Choroid plexus epithelial cell (primary cell): ENCODE results near the gene P2RY12.

Experiments used
- DNase-seq: peaks from one replicate; pipeline ENCODE4 v3.0.0-alpha.2; 2010; ENCODE audit warnings: low read depth
- H3K4me3 ChIP-seq: 2 replicates; pipeline ENCODE4 v1.5.1; 2011; ENCODE audit warnings: low read depth, mild to moderate bottlenecking, control low read depth, low read length, moderate library complexity
- CTCF ChIP-seq: conservative IDR thresholded peaks from 2 replicates; pipeline ENCODE4 v1.5.1; 2011; ENCODE audit warnings: low read depth, mild to moderate bottlenecking, control low read depth, inconsistent platforms, low read length, moderate library complexity

P2RY12 gene

DNA sequence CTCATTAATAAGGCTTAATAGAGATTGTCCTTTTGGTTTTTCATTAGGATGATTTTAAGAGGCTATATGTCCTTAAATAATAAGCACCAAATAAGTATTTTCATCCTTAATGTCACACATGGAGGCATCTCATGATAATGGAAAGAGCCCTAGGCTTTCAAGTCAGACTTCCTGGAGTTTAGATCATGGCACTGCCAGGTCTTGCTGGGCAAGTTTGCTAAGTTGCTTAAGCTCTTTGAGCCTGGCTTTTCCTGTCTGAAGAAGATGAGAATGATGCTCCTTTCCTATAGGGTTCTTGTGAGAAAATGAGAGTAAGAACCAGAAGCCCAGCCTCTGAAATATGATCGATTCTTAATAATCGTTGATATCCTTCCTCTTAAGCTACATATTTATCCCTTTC lies 23.4 kb upstream of the P2RY12 start:
- no peak overlapping the region for H3K4me3 ChIP-seq
- no peak for TF ChIP-seq CTCF
- DNase-seq: no peak

- TF ChIP-seq CTCF: no peak
- H3K4me3 ChIP-seq: no peak overlapping the region
- peak; percentile 55 for DNase-seq
Observed at GRCh38 chr3:151404316-151404715, 19.8 kb upstream of the P2RY12 start.

DNA sequence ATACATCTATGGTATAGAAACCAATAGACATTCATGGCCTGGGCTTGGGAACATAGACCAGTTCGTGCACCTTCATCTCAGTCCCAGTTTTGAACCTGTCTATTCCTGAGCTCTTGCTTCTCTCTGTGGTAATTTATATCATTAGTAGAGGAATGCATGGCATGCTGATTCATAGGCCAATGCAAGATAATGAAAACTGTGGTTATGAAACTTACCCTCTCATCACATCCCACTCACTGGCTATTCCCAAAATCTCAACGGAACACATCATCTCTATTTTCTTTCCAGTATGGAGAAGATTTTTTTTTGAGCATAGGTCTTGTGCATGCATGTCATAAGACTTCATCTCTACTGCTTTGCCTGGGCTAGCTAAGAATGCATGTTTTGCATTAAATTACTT lies 18.7 kb upstream of the P2RY12 start:
- no peak overlapping the region for H3K4me3 ChIP-seq
- peak; percentile 49 for DNase-seq
- no peak for TF ChIP-seq CTCF

- H3K4me3 ChIP-seq: no peak overlapping the region
- no peak for DNase-seq
- no peak for TF ChIP-seq CTCF
Observed at GRCh38 chr3:151402349-151402748, 17.8 kb upstream of the P2RY12 start.

- no peak for TF ChIP-seq CTCF
- H3K4me3 ChIP-seq: no peak overlapping the region
- DNase-seq: no peak
Observed at GRCh38 chr3:151400341-151400740, 15.8 kb upstream of the P2RY12 start.

DNA sequence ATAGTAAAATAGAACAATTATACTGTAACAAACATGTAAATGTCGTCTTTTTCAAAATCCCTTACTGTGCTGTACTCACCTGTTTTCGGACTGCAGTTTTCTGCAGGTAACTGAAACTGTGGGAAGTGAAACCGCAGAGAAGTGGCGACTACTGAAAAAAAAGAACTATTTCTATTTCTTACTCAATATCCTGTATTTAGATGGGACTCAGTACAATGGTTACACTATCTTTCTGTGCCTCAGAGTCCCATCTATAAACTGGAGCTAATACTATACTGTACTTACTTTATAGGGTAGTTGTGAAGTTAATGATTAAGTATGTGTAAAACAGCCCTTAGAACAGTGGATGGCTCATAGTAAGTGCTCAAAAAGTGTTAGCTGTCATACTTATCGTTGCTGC lies 14.3 kb upstream of the P2RY12 start:
- no peak for TF ChIP-seq CTCF

GRCh38 chr3:151395806-151396205 lies 11.3 kb upstream of the P2RY12 start:
- no peak for DNase-seq
- H3K4me3 ChIP-seq: no peak overlapping the region
- no peak for TF ChIP-seq CTCF

More for the DNA sequence above, 14.3 kb upstream of the P2RY12 start:
- H3K4me3 ChIP-seq: no peak overlapping the region
- DNase-seq: no peak
